ENCODE results near the gene SIRT5.

Gene SIRT5

GRCh38 chr6:13638626-13639025 lies 64.2 kb downstream of the SIRT5 start:
- no peak for DNase-seq

GRCh38 chr6:13641315-13641714 lies 66.9 kb downstream of the SIRT5 start:
- no peak for DNase-seq

GRCh38 chr6:13643125-13643524 lies 68.7 kb downstream of the SIRT5 start:
- DNase-seq, result no peak

GRCh38 chr6:13648850-13649249 lies 74.4 kb downstream of the SIRT5 start:
- no peak for DNase-seq

- no peak for DNase-seq
Observed at GRCh38 chr6:13649393-13649792, 75.0 kb downstream of the SIRT5 start.

GRCh38 chr6:13653296-13653695 lies 78.9 kb downstream of the SIRT5 start:
- DNase-seq, result no peak

- no peak for DNase-seq
Observed at GRCh38 chr6:13654496-13654895, 80.1 kb downstream of the SIRT5 start.

GRCh38 chr6:13655700-13656099 lies 81.3 kb downstream of the SIRT5 start:
- DNase-seq, result no peak

- DNase-seq, result no peak
Observed at GRCh38 chr6:13660273-13660672, 85.9 kb downstream of the SIRT5 start.

- no peak for DNase-seq
Observed at GRCh38 chr6:13660893-13661292, 86.5 kb downstream of the SIRT5 start.

GRCh38 chr6:13661647-13662046 lies 87.2 kb downstream of the SIRT5 start:
- DNase-seq, result no peak

GRCh38 chr6:13662651-13663334 lies 88.4 kb downstream of the SIRT5 start:
- no peak for DNase-seq

- DNase-seq, result no peak
Observed at GRCh38 chr6:13663986-13664385, 89.6 kb downstream of the SIRT5 start.
